Left lung (tissue), 10 donors: ENCODE data around the gene SPIRE2. TPM values are rescaled to one million over a fixed set of nuclear protein-coding genes. Genes with fewer than 3 reads are reported as not detected.
A peak's percentile ranks its signal among the peaks of the same experiment; 100 is the strongest.

Source experiments
- ATAC-seq: fragments of 200-7000 bp; cut with Tn5 transposase; one replicate; pipeline ENCODE4 v1.9.1; 2020; ENCODE audit warnings: moderate library complexity
- DNase-seq, 4 donors: peaks; one replicate each; pipeline ENCODE4 v3.0.0-alpha.2; 2013 to 2020
- H3K27ac ChIP-seq, 2 donors: fragments of 200-600 bp; sonication (generic) in 1 of 2; one replicate each; pipeline versions ENCODE4 v1.5.0 to v1.8.0; 2020 to 2021
- H3K27me3 ChIP-seq, 2 donors: fragments of 200-600 bp; sonication (generic) in 1 of 2; one replicate each; pipeline versions ENCODE4 v1.5.0 to v1.8.0; 2020 to 2021
- H3K36me3 ChIP-seq, 2 donors: fragments of 200-600 bp; sonication (generic) in 1 of 2; one replicate each; pipeline versions ENCODE4 v1.5.0 to v1.8.0; 2020 to 2021
- H3K4me1 ChIP-seq, 2 donors: fragments of 200-600 bp; one replicate each; pipeline ENCODE4 v1.8.0; 2021
- H3K4me3 ChIP-seq, 2 donors: fragments of 200-600 bp; sonication (generic) in 1 of 2; one replicate each; pipeline versions ENCODE4 v1.5.0 to v1.8.0; 2020 to 2021; ENCODE audit warnings: mild to moderate bottlenecking in 1 of 2
- H3K9me3 ChIP-seq, 2 donors: fragments of 200-600 bp; sonication (generic) in 1 of 2; one replicate each; pipeline versions ENCODE4 v1.5.0 to v1.8.0; 2020 to 2021
- CTCF ChIP-seq, 2 donors: fragments of 200-600 bp; sonication (generic) in 1 of 2; IDR thresholded peaks; one replicate each; pipeline versions ENCODE4 v1.5.0 to v1.8.0; 2021; ENCODE audit warnings: antibody characterized with exemption in 2 of 2
- intact Hi-C, 2 donors: fragments of 100-400 bp; cut with DNase I; formaldehyde crosslinking; loops; one replicate each; pipeline versions ENCODE4 v1.11.2 to v1.14.2; 2022
- polyA plus RNA-seq, 6 donors: library from polyadenylated mRNA; unstranded; fragments of 120-200 nt; gene quantifications; one replicate each; pipeline ENCODE4 v1.2.1, GENCODE V29; 2013; ENCODE audit not compliant: insufficient read length in 6 of 6
- total RNA-seq, 2 donors: library from RNA; stranded (reverse); fragmentation: NEBNext Ultra II Directional; extraction: Animal tissue kit (Norgen Biotek cat#: 25700); gene quantifications; one replicate each; pipeline ENCODE4 v1.2.1, GENCODE V29; 2021
- donor health status: DM: no; HTN: yes; CAD: no.
- donor health status: DM: no; HTN: no; CAD: no.

Gene SPIRE2
- total and polyA plus RNA-seq, 8 donors: 9.1 to 23.9 (median 12.2) TPM

GRCh38 chr16:89918453-89919347 is 90.4 kb downstream of the SPIRE2 start, which contains the start of gene MC1R:
Gene MC1R (plus strand): TSS chr16:89918862. CDS start chr16:89919259, 397 bp downstream.
- intact Hi-C loops: no loop called here
- Histone ChIP-seq H3K9me3 (no peaks in the 10 kb centered on the region), H3K27me3 (peaks cover 0 to 61% of the 10 kb centered on the region in 2 donors), H3K36me3 (peaks cover 0 to under 1% of the 10 kb centered on the region in 2 donors), H3K4me3 (peak within 1 kb of the TSS; percentile 10 to 23), H3K4me1 (peaks cover 30 to 58% of the 10 kb centered on the region in 2 donors), H3K27ac (peak within 1 kb of the TSS; percentile 15 to 62)
- DNase-seq: peak in 2 of 4 donors; percentile 46 to 75
- ATAC-seq: no peak
- TF ChIP-seq CTCF (IDR thresholded peaks at IDR 0.05): peak; percentile 14 to 21

- H3K27me3 ChIP-seq: peaks cover 6 to 72% of the 10 kb centered on the region in 2 donors
- no peaks in the 10 kb centered on the region for H3K9me3 ChIP-seq
- DNase-seq: peak in 1 of 4 donors; percentile 79
- no peaks in the 10 kb centered on the region for H3K36me3 ChIP-seq
- intact Hi-C loops: no loop called here
- no peak overlapping the region for H3K27ac ChIP-seq
- H3K4me1 ChIP-seq: peaks cover 39 to 68% of the 10 kb centered on the region in 2 donors
- H3K4me3 ChIP-seq: no peak overlapping the region
- no peak for ATAC-seq
- TF ChIP-seq CTCF (IDR thresholded peaks at IDR 0.05): no peak
Observed at GRCh38 chr16:89919535-89920406, 91.5 kb downstream of the SPIRE2 start.

GRCh38 chr16:89920723-89921122 is 92.4 kb downstream of the SPIRE2 start:
- Histone ChIP-seq H3K27ac (no peak overlapping the region), H3K27me3 (peaks cover 6 to 81% of the 10 kb centered on the region in 2 donors), H3K9me3 (no peaks in the 10 kb centered on the region), H3K4me3 (no peak overlapping the region), H3K36me3 (no peaks in the 10 kb centered on the region), H3K4me1 (peaks cover 43 to 77% of the 10 kb centered on the region in 2 donors)
- no peak for DNase-seq
- intact Hi-C loops: no loop called here
- no peak for TF ChIP-seq CTCF (IDR thresholded peaks at IDR 0.05)
- ATAC-seq: no peak

Other genes starting within 250 kb of the SPIRE2 start
- 1 to 10 TPM in 1 of 2 donors, under 1 TPM in 1; 0.31 to 2.5 TPM for gene DPEP1, start 214.8 kb upstream of the SPIRE2 start, total RNA-seq
- 10 to 100 TPM in 2 of 6 donors, 1 to 10 TPM in 4; 5.9 to 10.4 (median 8.4) TPM for gene DPEP1, start 214.8 kb upstream of the SPIRE2 start, polyA plus RNA-seq
- gene CHMP1A, start 170.8 kb upstream of the SPIRE2 start, total RNA-seq: 10 to 100 TPM; 77.6 to 88.5 TPM
- 10 to 100 TPM; 60.8 to 91.5 (median 67.4) TPM for gene CHMP1A, start 170.8 kb upstream of the SPIRE2 start, polyA plus RNA-seq
- gene SPATA33, start 170.6 kb upstream of the SPIRE2 start, total RNA-seq: 10 to 100 TPM in 1 of 2 donors, 1 to 10 TPM in 1; 9.9 to 10.2 TPM
- 10 to 100 TPM; 12.7 to 15.7 (median 14.0) TPM for gene SPATA33, start 170.6 kb upstream of the SPIRE2 start, polyA plus RNA-seq
- 10 to 100 TPM; 74.8 to 93.1 TPM for gene CDK10, start 141.8 kb upstream of the SPIRE2 start, total RNA-seq
- gene CDK10, start 141.8 kb upstream of the SPIRE2 start, polyA plus RNA-seq: 100 to 1,000 TPM in 5 of 6 donors, 10 to 100 TPM in 1; 78.3 to 160 (median 110) TPM
- 10 to 100 TPM; 12.3 to 13.8 TPM for gene SPATA2L, start 126.8 kb upstream of the SPIRE2 start, total RNA-seq
- gene SPATA2L, start 126.8 kb upstream of the SPIRE2 start, polyA plus RNA-seq: 1 to 10 TPM; 2.4 to 6.1 (median 4.3) TPM
- gene VPS9D1, start 107.6 kb upstream of the SPIRE2 start, total RNA-seq: 10 to 100 TPM; 14.3 to 19.0 TPM
- gene VPS9D1, start 107.6 kb upstream of the SPIRE2 start, polyA plus RNA-seq: 10 to 100 TPM in 4 of 6 donors, 1 to 10 TPM in 2; 9.0 to 15.1 (median 11.6) TPM
- 10 to 100 TPM; 22.1 to 28.1 TPM for gene ZNF276, start 106.9 kb upstream of the SPIRE2 start, total RNA-seq
- 10 to 100 TPM; 24.8 to 45.2 (median 35.9) TPM for gene ZNF276, start 106.9 kb upstream of the SPIRE2 start, polyA plus RNA-seq
- 10 to 100 TPM; 17.1 to 25.9 TPM for gene FANCA, start 11.8 kb upstream of the SPIRE2 start, total RNA-seq
- 10 to 100 TPM; 25.8 to 42.3 (median 36.1) TPM for gene FANCA, start 11.8 kb upstream of the SPIRE2 start, polyA plus RNA-seq
- 100 to 1,000 TPM; 148 to 165 TPM for gene TCF25, start 45.1 kb downstream of the SPIRE2 start, total RNA-seq
- gene TCF25, start 45.1 kb downstream of the SPIRE2 start, polyA plus RNA-seq: 100 to 1,000 TPM; 147 to 189 (median 160) TPM
- gene MC1R, start 90.4 kb downstream of the SPIRE2 start, total RNA-seq: 1 to 10 TPM; 3.5 to 3.9 TPM
- gene MC1R, start 90.4 kb downstream of the SPIRE2 start, polyA plus RNA-seq: 1 to 10 TPM; 2.9 to 5.0 (median 3.2) TPM
- 10 to 100 TPM; 17.4 to 54.2 TPM for gene TUBB3, start 94.9 kb downstream of the SPIRE2 start, total RNA-seq
- 1 to 10 TPM; 2.7 to 9.6 (median 7.1) TPM for gene TUBB3, start 94.9 kb downstream of the SPIRE2 start, polyA plus RNA-seq
- gene DEF8, start 120.3 kb downstream of the SPIRE2 start, total RNA-seq: 10 to 100 TPM; 57.1 to 70.4 TPM
- 10 to 100 TPM; 30.9 to 45.8 (median 36.9) TPM for gene DEF8, start 120.3 kb downstream of the SPIRE2 start, polyA plus RNA-seq
- gene DBNDD1, start 191.0 kb downstream of the SPIRE2 start, total RNA-seq: 10 to 100 TPM in 1 of 2 donors, 1 to 10 TPM in 1; 8.1 to 20.6 TPM
- gene DBNDD1, start 191.0 kb downstream of the SPIRE2 start, polyA plus RNA-seq: 1 to 10 TPM; 6.4 to 9.4 (median 7.5) TPM
- gene PRDM7, start 248.9 kb downstream of the SPIRE2 start, total RNA-seq: not detected
- gene PRDM7, start 248.9 kb downstream of the SPIRE2 start, polyA plus RNA-seq: 1 to 10 TPM in 1 of 6 donors, under 1 TPM in 5; 0.45 to 1.1 (median 0.83) TPM